Lower leg skin (tissue), 4 donors: Measurements from ENCODE around the gene ACTRT2. TPM values are rescaled to one million over a fixed set of nuclear protein-coding genes. Genes with fewer than 3 reads are reported as not detected.

Experiments
- DNase-seq, 2 donors: peaks; one replicate each; pipeline ENCODE4 v3.0.0-alpha.2; 2019; ENCODE audit warnings: low spot score in 2 of 2
- H3K4me3 ChIP-seq: fragments of 200-600 bp; sonication (generic); 2 replicates; pipeline ENCODE4 v1.5.1; 2017; ENCODE audit warnings: mild to moderate bottlenecking, low read depth; ENCODE audit not compliant: poor library complexity, severe bottlenecking
- POLR2A ChIP-seq, 2 donors: fragments of 450-650 bp; IDR thresholded peaks; one replicate each; pipeline ENCODE4 v1.6.1; 2016 to 2017; ENCODE audit warnings: antibody characterized with exemption in 2 of 2, mild to moderate bottlenecking in 1 of 2, moderate library complexity in 1 of 2
- WGBS, 2 donors: methylation state at CpG; one replicate each; pipeline ENCODE4 v1.1.5; 2018; 5-methylcytosine and 5-hydroxymethylcytosine counted together
- intact Hi-C: fragments of 100-400 bp; cut with DNase I; formaldehyde crosslinking; loops from one replicate; pipeline ENCODE4 v1.15.0; 2023; ENCODE audit warnings: low total_unique reads
- total RNA-seq, 4 donors: library from RNA; depleted of rRNA; stranded (reverse); fragments of >200 nt; gene quantifications; one replicate each; pipeline ENCODE4 v1.1.0, GENCODE V29; 2016
- TF ChIP-seq, protein P1 (sequence below), 3 donors: fragments of 450-650 bp; IDR thresholded peaks; one replicate each; pipeline ENCODE4 v1.5.1; 2016; ENCODE audit warnings: antibody characterized with exemption in 3 of 3, mild to moderate bottlenecking in 3 of 3, moderate library complexity in 2 of 3

The ACTRT2 gene
- total RNA-seq, 4 donors from 2014 or later = not detected

DNA sequence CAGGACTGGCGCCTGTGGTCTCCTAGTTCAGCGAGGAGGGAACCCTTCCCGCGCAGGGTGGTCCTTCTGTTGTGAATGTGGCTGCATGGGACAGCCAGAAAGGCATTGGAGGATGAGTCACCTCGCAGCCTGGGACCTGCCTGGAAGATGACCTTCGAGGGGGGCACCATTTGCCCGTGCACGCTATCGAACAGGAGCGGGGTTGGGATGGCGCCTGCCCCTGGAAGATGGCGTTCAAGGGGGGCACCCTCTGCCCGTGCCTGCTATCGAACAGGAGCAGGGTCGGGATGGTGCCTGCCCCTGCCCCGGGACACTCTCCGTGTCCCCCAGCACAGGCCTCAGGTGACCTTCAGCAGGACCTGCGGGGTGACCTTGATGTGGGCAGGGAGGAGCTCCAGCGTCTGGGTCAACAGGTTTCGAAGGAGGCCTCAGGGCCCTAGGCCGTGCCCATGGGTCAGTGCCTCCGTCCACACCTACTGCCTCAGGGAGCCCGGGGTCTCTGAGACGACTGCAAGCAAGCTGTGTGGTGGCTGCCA lies 1.7 kb upstream of the ACTRT2 start:
- WGBS, 2 donors = 89 to 92% methylated on average over 21 to 24 of the region's 24 CpGs

DNA sequence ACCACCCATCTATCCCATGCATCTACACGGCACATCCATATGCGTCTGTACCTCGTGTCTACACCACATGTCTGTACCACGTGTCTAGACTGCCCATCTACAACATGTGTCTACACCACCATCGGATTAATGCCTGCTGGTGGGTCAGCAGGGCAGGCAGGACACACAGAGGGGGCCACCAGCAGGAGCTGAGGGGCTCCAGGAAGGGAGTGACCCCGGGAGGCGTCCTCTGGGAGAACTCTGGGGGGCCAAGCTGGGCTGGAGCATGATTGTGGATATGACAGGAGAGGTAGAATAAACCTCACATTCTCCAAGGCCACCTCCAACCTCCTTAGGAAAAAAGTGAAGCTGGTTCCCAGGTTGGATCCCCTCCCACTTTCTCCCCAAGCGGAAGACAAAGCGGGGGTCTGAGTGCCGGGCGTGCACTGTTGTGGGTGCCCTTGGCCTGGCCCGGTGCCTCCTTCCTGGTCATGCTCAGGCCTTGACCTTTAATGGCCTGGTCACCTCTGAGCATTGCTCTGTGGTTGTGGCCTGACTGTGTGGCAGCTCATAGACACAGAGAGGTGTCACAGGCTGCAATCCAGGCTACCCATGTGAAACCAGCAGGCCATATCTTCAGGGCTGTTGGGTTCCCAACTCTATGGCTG lies 881 bp upstream of the ACTRT2 start:
- 90 to 92% methylated on average over 12 of the region's 12 CpGs for WGBS, 2 donors
- no peak overlapping the region for H3K4me3 ChIP-seq
- peak in 1 of 2 donors; percentile 69 for DNase-seq
- TF ChIP-seq POLR2A (IDR thresholded peaks at IDR 0.05) = no peak
- TF ChIP-seq, protein P1, sequence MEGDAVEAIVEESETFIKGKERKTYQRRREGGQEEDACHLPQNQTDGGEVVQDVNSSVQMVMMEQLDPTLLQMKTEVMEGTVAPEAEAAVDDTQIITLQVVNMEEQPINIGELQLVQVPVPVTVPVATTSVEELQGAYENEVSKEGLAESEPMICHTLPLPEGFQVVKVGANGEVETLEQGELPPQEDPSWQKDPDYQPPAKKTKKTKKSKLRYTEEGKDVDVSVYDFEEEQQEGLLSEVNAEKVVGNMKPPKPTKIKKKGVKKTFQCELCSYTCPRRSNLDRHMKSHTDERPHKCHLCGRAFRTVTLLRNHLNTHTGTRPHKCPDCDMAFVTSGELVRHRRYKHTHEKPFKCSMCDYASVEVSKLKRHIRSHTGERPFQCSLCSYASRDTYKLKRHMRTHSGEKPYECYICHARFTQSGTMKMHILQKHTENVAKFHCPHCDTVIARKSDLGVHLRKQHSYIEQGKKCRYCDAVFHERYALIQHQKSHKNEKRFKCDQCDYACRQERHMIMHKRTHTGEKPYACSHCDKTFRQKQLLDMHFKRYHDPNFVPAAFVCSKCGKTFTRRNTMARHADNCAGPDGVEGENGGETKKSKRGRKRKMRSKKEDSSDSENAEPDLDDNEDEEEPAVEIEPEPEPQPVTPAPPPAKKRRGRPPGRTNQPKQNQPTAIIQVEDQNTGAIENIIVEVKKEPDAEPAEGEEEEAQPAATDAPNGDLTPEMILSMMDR (IDR thresholded peaks at IDR 0.05) = no peak
- intact Hi-C loops = no loop called here

More for the DNA sequence above, 1.7 kb upstream of the ACTRT2 start:
- H3K4me3 ChIP-seq = no peak overlapping the region
- DNase-seq = no peak
- intact Hi-C loops = no loop called here
- TF ChIP-seq, protein P1 (IDR thresholded peaks at IDR 0.05) = no peak
- no peak for TF ChIP-seq POLR2A (IDR thresholded peaks at IDR 0.05)

DNA sequence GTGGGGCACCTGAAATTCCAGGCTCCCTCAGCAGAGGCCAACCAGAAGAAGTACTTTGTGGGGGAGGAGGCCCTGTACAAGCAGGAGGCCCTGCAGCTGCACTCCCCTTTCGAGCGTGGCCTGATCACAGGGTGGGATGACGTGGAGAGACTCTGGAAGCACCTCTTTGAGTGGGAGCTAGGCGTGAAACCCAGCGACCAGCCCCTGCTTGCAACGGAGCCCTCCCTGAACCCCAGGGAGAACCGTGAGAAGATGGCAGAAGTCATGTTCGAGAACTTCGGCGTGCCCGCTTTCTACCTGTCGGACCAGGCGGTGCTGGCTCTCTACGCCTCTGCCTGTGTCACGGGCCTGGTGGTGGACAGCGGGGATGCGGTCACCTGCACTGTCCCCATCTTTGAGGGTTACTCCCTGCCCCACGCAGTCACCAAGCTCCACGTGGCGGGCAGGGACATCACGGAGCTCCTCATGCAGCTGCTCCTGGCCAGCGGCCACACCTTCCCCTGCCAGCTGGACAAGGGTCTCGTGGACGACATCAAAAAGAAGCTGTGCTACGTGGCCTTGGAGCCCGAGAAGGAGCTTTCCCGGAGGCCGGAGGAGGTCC lies 634 bp downstream of the ACTRT2 start:
- WGBS, 2 donors = 88 to 89% methylated on average over 21 to 28 of the region's 28 CpGs
- intact Hi-C loops = no loop called here

DNA sequence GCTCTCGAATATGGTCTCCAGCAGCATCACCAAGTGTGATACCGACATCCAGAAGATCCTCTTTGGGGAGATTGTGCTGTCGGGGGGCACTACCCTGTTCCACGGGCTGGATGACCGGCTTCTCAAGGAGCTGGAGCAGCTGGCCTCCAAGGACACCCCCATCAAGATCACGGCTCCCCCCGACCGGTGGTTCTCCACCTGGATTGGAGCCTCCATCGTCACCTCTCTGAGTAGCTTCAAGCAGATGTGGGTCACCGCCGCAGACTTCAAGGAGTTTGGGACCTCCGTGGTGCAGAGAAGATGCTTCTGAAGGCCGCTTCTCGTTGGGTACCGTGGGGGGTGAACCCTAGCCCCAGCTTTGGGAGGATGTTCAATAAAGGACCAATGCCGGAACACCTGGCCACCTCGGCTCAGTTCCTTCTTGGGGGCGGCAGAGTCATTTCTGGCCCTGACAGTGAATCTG lies 1.3 kb downstream of the ACTRT2 start:
- peak in 1 of 2 donors; percentile 72 for DNase-seq
- TF ChIP-seq, protein P1 (IDR thresholded peaks at IDR 0.05) = no peak
- no peak for TF ChIP-seq POLR2A (IDR thresholded peaks at IDR 0.05)
- 91 to 92% methylated on average over 15 to 18 of the region's 18 CpGs for WGBS, 2 donors
- intact Hi-C loops = no loop called here
- H3K4me3 ChIP-seq = no peak overlapping the region

More for the DNA sequence above, 634 bp downstream of the ACTRT2 start:
- peak in 1 of 2 donors; percentile 85 for DNase-seq
- no peak for TF ChIP-seq POLR2A (IDR thresholded peaks at IDR 0.05)
- TF ChIP-seq, protein P1 (IDR thresholded peaks at IDR 0.05) = no peak
- H3K4me3 ChIP-seq = no peak overlapping the region

DNA sequence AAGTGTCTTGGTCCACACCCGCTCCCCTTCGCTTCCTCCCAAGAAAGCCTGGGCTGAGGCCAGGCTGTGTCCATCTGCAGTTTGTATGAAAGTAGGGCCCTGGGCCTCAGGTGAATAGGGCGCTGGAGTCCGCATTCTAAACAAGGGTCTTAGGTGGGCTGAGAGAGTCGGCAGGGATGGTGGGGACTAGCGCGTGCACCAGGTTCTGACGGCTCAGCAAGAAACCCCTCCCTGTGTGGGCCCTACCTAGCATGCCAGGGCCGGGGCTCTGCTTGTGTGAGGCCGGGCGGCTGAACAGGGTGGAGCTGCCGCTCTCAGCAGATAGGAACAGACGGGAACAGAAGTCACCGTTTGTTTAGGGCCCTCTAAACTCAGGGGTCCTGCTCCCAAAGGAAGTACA lies 1.7 kb downstream of the ACTRT2 start:
- peak in 1 of 2 donors; percentile 78 for DNase-seq
- H3K4me3 ChIP-seq = no peak overlapping the region
- 66 to 72% methylated on average over 13 to 14 of the region's 14 CpGs for WGBS, 2 donors
- no peak for TF ChIP-seq POLR2A (IDR thresholded peaks at IDR 0.05)
- TF ChIP-seq, protein P1 (IDR thresholded peaks at IDR 0.05) = no peak
- intact Hi-C loops = no loop called here
